ENCODE results near the gene CELSR1. TPM values are rescaled to one million over a fixed set of nuclear protein-coding genes. Genes with fewer than 3 reads are reported as not detected.

CELSR1 gene
- total RNA-seq, 1 experiment from 2014 or later, result 37.6 TPM

DNA sequence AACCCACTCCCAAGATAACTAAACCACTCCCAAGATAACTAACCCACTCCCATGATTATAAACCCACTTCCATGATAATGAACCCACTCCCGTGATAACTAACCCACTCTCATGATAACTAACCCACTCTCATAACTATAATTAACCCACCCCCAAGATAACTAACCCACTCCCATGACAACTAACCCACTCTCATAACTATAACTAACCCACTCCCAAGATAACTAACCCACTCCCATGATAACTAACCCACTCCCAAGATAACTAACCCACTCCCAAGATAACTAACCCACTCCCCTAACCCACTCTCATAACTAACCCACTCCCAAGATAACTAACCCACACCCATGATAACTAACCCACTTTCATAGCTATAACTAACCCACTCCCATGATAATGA, 30.1 kb upstream of the CELSR1 start:
- DNase-seq, result no peak
- H3K4me1 ChIP-seq (replicated peaks; ENCODE audit: insufficient read depth), result peaks cover 12% of the 10 kb centered on the region
- no peak overlapping the region for H3K4me2 ChIP-seq
- intact Hi-C loops (cut with micrococcal nuclease; ENCODE audit: unreplicated experiment), result loop anchor here (10.0 kb wide), 1 partner anchor 97 kb away; no protein-coding TSS in a partner anchor
- no peaks in the 10 kb centered on the region for H3K79me2 ChIP-seq (ENCODE audit: low read depth)
- H3K27ac ChIP-seq, result no peak overlapping the region
- H3K36me3 ChIP-seq (ENCODE audit: low read depth), result no peaks in the 10 kb centered on the region
- CTCF ChIA-PET, result no interaction called here
- no peak overlapping the region for H2AFZ ChIP-seq
- no peaks in the 10 kb centered on the region for H4K20me1 ChIP-seq (ENCODE audit: insufficient read depth)
- H3K9me3 ChIP-seq (ENCODE audit: insufficient read depth, low read depth), result peaks cover 5% of the 10 kb centered on the region; the same call in 1 of the 2 replicates
- H3K27me3 ChIP-seq (ENCODE audit: insufficient read depth, low read depth), result no peaks in the 10 kb centered on the region
- BruUV-seq (replicated peaks), result no TSS peak
- no peak overlapping the region for H3K4me3 ChIP-seq
- peaks cover 17% of the 10 kb centered on the region for H3F3A ChIP-seq (ENCODE audit: insufficient read depth, low read depth)
- POLR2A ChIA-PET (ENCODE audit: unreplicated experiment), result no interaction called here
- TF ChIP-seq, protein P1, sequence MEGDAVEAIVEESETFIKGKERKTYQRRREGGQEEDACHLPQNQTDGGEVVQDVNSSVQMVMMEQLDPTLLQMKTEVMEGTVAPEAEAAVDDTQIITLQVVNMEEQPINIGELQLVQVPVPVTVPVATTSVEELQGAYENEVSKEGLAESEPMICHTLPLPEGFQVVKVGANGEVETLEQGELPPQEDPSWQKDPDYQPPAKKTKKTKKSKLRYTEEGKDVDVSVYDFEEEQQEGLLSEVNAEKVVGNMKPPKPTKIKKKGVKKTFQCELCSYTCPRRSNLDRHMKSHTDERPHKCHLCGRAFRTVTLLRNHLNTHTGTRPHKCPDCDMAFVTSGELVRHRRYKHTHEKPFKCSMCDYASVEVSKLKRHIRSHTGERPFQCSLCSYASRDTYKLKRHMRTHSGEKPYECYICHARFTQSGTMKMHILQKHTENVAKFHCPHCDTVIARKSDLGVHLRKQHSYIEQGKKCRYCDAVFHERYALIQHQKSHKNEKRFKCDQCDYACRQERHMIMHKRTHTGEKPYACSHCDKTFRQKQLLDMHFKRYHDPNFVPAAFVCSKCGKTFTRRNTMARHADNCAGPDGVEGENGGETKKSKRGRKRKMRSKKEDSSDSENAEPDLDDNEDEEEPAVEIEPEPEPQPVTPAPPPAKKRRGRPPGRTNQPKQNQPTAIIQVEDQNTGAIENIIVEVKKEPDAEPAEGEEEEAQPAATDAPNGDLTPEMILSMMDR (conservative IDR thresholded peaks at IDR 0.05), result no peak
- TF ChIP-seq EZH2 (IDR thresholded peaks at IDR 0.05; ENCODE audit: low read depth), result no peak
- H3K9me2 ChIP-seq (ENCODE audit: insufficient read depth), result no peaks in the 10 kb centered on the region

DNA sequence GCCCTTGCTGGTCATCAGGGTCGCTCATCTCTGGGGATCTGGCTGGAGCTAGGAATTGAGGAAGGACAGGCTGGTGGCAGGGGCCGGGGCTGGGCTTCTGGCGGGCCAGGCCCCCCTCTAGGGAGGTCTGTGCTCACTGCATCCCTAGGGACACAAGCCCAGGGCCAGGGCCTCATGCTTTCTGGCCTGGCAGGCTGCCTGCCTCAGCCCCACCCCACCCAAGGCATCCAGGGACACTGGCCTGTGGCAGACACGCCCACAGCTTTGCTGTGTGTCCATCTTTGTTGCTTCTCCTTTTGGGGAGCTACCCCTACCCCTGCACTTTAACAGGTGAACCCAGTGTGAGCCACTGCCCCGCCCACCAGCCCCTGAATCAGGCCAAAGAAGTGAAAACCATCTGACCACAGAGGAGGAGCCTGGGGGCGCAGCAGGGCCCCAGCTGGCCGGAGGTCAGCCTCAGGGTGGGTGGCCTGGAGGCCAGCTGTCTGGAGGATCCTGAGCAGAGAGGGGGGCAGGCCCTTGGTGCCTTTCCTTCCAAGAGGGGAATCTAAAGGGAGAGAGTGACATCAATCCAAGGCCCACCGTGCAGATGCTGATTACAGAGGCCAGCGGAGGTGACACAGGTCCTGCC, 26.8 kb upstream of the CELSR1 start:
- no peaks in the 10 kb centered on the region for H3K9me3 ChIP-seq (ENCODE audit: insufficient read depth, low read depth)
- H4K20me1 ChIP-seq (ENCODE audit: insufficient read depth), result no peaks in the 10 kb centered on the region
- peaks cover 20% of the 10 kb centered on the region for H3K4me1 ChIP-seq (replicated peaks; ENCODE audit: insufficient read depth)
- intact Hi-C loops (cut with micrococcal nuclease; ENCODE audit: unreplicated experiment), result loop anchor here (5.0 to 10.0 kb wide), 4 partner anchors 101 to 1928 kb away; no protein-coding TSS in a partner anchor
- no peaks in the 10 kb centered on the region for H3K79me2 ChIP-seq (ENCODE audit: low read depth)
- H3K36me3 ChIP-seq (ENCODE audit: low read depth), result no peaks in the 10 kb centered on the region
- 0 out of 2 replicates have a peak overlapping the region, but pooled peaks have one; percentile 2 for H3K27ac ChIP-seq
- no peak for TF ChIP-seq EZH2 (IDR thresholded peaks at IDR 0.05; ENCODE audit: low read depth)
- TF ChIP-seq, protein P1 (conservative IDR thresholded peaks at IDR 0.05), result no peak
- H3K27me3 ChIP-seq (ENCODE audit: insufficient read depth, low read depth), result no peaks in the 10 kb centered on the region
- peaks cover 30% of the 10 kb centered on the region for H3F3A ChIP-seq (ENCODE audit: insufficient read depth, low read depth)
- BruUV-seq (replicated peaks), result no TSS peak
- ChIA-PET POLR2A (ENCODE audit: unreplicated experiment) (interaction anchor here (0.6 kb wide), 1 partner anchor 77 kb away, joined by 7 read pairs; no protein-coding TSS in a partner anchor), CTCF (interaction anchor here (0.6 to 1.6 kb wide), 4 partner anchors 11 to 262 kb away, joined by 3 to 13 read pairs (median 6); no protein-coding TSS in a partner anchor)
- no peak overlapping the region; the same call in 1 of the 2 replicates for H3K4me3 ChIP-seq
- no peak overlapping the region for H2AFZ ChIP-seq
- peak overlapping the region; percentile 66 for H3K4me2 ChIP-seq
- DNase-seq, result no peak
- H3K9me2 ChIP-seq (ENCODE audit: insufficient read depth), result no peaks in the 10 kb centered on the region

GRCh38 chr22:46563381-46564083, 26.1 kb upstream of the CELSR1 start:
- H3F3A ChIP-seq (ENCODE audit: insufficient read depth, low read depth), result peaks cover 26% of the 10 kb centered on the region
- BruUV-seq (replicated peaks), result no TSS peak
- H2AFZ ChIP-seq, result peak overlapping the region; percentile 63; the same call in 1 of the 2 replicates
- CTCF ChIA-PET, result interaction anchor here (0.6 to 1.6 kb wide), 10 partner anchors 12 to 587 kb away, joined by 3 to 13 read pairs (median 4); partner anchors contain the start of genes TBC1D22A and WNT7B
- 0 out of 2 replicates have a peak overlapping the region, but pooled peaks have one; percentile 2 for H3K27ac ChIP-seq
- H3K9me2 ChIP-seq (ENCODE audit: insufficient read depth), result no peaks in the 10 kb centered on the region
- no peaks in the 10 kb centered on the region for H4K20me1 ChIP-seq (ENCODE audit: insufficient read depth)
- H3K9me3 ChIP-seq (ENCODE audit: insufficient read depth, low read depth), result no peaks in the 10 kb centered on the region
- peak overlapping the region; percentile 66 for H3K4me2 ChIP-seq
- TF ChIP-seq, protein P1 (conservative IDR thresholded peaks at IDR 0.05), result peak; percentile 94
- no peak for TF ChIP-seq EZH2 (IDR thresholded peaks at IDR 0.05; ENCODE audit: low read depth)
- H3K27me3 ChIP-seq (ENCODE audit: insufficient read depth, low read depth), result no peaks in the 10 kb centered on the region
- H3K36me3 ChIP-seq (ENCODE audit: low read depth), result no peaks in the 10 kb centered on the region
- H3K4me1 ChIP-seq (replicated peaks; ENCODE audit: insufficient read depth), result peaks cover 20% of the 10 kb centered on the region
- H3K4me3 ChIP-seq, result peak overlapping the region; percentile 14; the same call in 1 of the 2 replicates
- no peaks in the 10 kb centered on the region for H3K79me2 ChIP-seq (ENCODE audit: low read depth)
- intact Hi-C loops (cut with micrococcal nuclease; ENCODE audit: unreplicated experiment), result loop anchor here (5.0 to 10.0 kb wide), 4 partner anchors 101 to 1929 kb away; no protein-coding TSS in a partner anchor
- POLR2A ChIA-PET (ENCODE audit: unreplicated experiment), result interaction anchor here (0.6 kb wide), 1 partner anchor 76 kb away, joined by 7 read pairs; no protein-coding TSS in a partner anchor
- DNase-seq, result peak; percentile 61 to 70
